Right atrium auricular region (tissue), 2 donors: Measurements from ENCODE around the gene ATG5. TPM values are rescaled to one million over a fixed set of nuclear protein-coding genes. Genes with fewer than 3 reads are reported as not detected.

ENCODE experiments used
- DNase-seq: peaks from one replicate; pipeline ENCODE4 v3.0.0-alpha.2; 2019; ENCODE audit warnings: low spot score
- H3K27ac ChIP-seq, 2 donors: fragments of 200-600 bp; sonication (generic); 1 replicate in 1 of 2; 2 replicates in 1 of 2; pipeline ENCODE4 v1.5.1; 2016 to 2019
- H3K27me3 ChIP-seq, 2 donors: fragments of 200-600 bp; sonication (generic); one replicate each; pipeline versions ENCODE4 v1.5.1 to v1.6.0; 2017 to 2019
- H3K36me3 ChIP-seq: fragments of 200-600 bp; sonication (generic); one replicate; pipeline ENCODE4 v1.5.1; 2016
- H3K4me1 ChIP-seq, 2 donors: fragments of 200-600 bp; sonication (generic); one replicate each; pipeline versions ENCODE4 v1.5.1 to v1.6.0; 2017 to 2019
- H3K4me3 ChIP-seq, 2 donors: fragments of 200-600 bp; sonication (generic); 1 replicate in 1 of 2; 2 replicates in 1 of 2; pipeline ENCODE4 v1.5.1; 2017 to 2019; ENCODE audit warnings: mild to moderate bottlenecking in 1 of 2, moderate library complexity in 1 of 2
- H3K9me3 ChIP-seq, 2 donors: fragments of 200-600 bp; sonication (generic); one replicate each; pipeline ENCODE4 v1.5.1; 2019
- total RNA-seq, 2 donors: library from RNA; depleted of rRNA; stranded (reverse); fragments of >200 nt; gene quantifications; one replicate each; pipeline ENCODE4 v1.1.0, GENCODE V29; 2016
- TF ChIP-seq, protein P1 (sequence below), 2 donors: fragments of 200-600 bp; sonication (generic); IDR thresholded peaks; one replicate each; pipeline ENCODE4 v1.5.1; 2019; ENCODE audit warnings: antibody characterized with exemption in 2 of 2

ATG5 gene
- total RNA-seq, 2 donors from 2014 or later = 11.0 to 18.0 TPM

- Histone ChIP-seq H3K27me3 (no peaks in the 10 kb centered on the region), H3K27ac (no peak overlapping the region), H3K4me3 (no peak overlapping the region), H3K9me3 (no peaks in the 10 kb centered on the region), H3K36me3 (no peaks in the 10 kb centered on the region), H3K4me1 (no peaks in the 10 kb centered on the region)
- DNase-seq = no peak
- TF ChIP-seq, protein P1, sequence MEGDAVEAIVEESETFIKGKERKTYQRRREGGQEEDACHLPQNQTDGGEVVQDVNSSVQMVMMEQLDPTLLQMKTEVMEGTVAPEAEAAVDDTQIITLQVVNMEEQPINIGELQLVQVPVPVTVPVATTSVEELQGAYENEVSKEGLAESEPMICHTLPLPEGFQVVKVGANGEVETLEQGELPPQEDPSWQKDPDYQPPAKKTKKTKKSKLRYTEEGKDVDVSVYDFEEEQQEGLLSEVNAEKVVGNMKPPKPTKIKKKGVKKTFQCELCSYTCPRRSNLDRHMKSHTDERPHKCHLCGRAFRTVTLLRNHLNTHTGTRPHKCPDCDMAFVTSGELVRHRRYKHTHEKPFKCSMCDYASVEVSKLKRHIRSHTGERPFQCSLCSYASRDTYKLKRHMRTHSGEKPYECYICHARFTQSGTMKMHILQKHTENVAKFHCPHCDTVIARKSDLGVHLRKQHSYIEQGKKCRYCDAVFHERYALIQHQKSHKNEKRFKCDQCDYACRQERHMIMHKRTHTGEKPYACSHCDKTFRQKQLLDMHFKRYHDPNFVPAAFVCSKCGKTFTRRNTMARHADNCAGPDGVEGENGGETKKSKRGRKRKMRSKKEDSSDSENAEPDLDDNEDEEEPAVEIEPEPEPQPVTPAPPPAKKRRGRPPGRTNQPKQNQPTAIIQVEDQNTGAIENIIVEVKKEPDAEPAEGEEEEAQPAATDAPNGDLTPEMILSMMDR (IDR thresholded peaks at IDR 0.05) = no peak
These were observed 178.1 kb downstream of the ATG5 start for GRCh38 chr6:106147476-106147875.

- Histone ChIP-seq H3K4me1 (no peaks in the 10 kb centered on the region), H3K27ac (no peak overlapping the region), H3K27me3 (no peaks in the 10 kb centered on the region), H3K9me3 (no peaks in the 10 kb centered on the region), H3K36me3 (no peaks in the 10 kb centered on the region), H3K4me3 (no peak overlapping the region)
- DNase-seq = no peak
- TF ChIP-seq, protein P1 (IDR thresholded peaks at IDR 0.05) = no peak
These were observed 178.7 kb downstream of the ATG5 start for GRCh38 chr6:106146852-106147351.

DNA sequence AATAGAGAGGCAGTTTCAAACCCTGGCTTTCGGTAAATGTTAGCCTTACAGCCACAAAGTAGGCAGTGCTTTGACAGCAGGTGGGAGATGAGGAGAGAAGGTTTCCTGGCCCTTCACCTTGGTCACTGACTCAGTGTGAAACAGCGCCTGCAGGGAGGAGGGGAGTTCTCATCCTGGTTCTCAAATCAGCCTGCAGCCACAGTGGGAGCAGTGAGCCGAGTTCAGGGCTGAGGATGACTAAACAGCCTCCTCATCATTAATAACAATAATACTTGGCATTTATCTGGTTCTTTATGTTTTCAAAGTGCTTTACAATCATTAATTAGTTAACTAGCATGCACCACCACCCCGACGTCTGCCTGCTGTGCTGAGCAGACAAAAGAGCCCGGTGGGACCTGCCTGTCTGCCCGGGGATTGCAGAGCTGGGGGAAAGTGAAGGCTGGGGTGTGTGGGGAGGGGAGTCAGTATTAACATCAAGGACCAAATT, 179.8 kb downstream of the ATG5 start:
- no peaks in the 10 kb centered on the region for H3K9me3 ChIP-seq
- H3K27me3 ChIP-seq = no peaks in the 10 kb centered on the region
- TF ChIP-seq, protein P1 (IDR thresholded peaks at IDR 0.05) = no peak
- no peak overlapping the region for H3K4me3 ChIP-seq
- DNase-seq = no peak
- H3K27ac ChIP-seq = no peak overlapping the region
- H3K36me3 ChIP-seq = no peaks in the 10 kb centered on the region
- H3K4me1 ChIP-seq = no peaks in the 10 kb centered on the region

GRCh38 chr6:106145144-106145543, 180.4 kb downstream of the ATG5 start:
- no peaks in the 10 kb centered on the region for H3K9me3 ChIP-seq
- DNase-seq = no peak
- no peak overlapping the region for H3K27ac ChIP-seq

GRCh38 chr6:106143665-106144064, 181.9 kb downstream of the ATG5 start:
- no peaks in the 10 kb centered on the region for H3K4me1 ChIP-seq
- no peak overlapping the region for H3K27ac ChIP-seq

More at GRCh38 chr6:106145144-106145543, 180.4 kb downstream of the ATG5 start:
- Histone ChIP-seq H3K4me3 (no peak overlapping the region), H3K36me3 (no peaks in the 10 kb centered on the region), H3K27me3 (no peaks in the 10 kb centered on the region), H3K4me1 (no peaks in the 10 kb centered on the region)
- TF ChIP-seq, protein P1 (IDR thresholded peaks at IDR 0.05) = no peak

More at GRCh38 chr6:106143665-106144064, 181.9 kb downstream of the ATG5 start:
- Histone ChIP-seq H3K4me3 (no peak overlapping the region), H3K9me3 (no peaks in the 10 kb centered on the region), H3K36me3 (no peaks in the 10 kb centered on the region), H3K27me3 (no peaks in the 10 kb centered on the region)
- TF ChIP-seq, protein P1 (IDR thresholded peaks at IDR 0.05) = no peak
- no peak for DNase-seq
